Measurements from ENCODE around the gene MICB. TPM values are rescaled to one million over a fixed set of nuclear protein-coding genes. Genes with fewer than 3 reads are reported as not detected.

MICB gene
- total and polyA plus RNA-seq, 2 donors (not counting 1 experiment from before 2014, with no cell fraction given), result 24.2 to 30.9 TPM

GRCh38 chr6:31543639-31544038, 45.7 kb downstream of the MICB start:
- WGBS (ENCODE audit: insufficient coverage), result 100% methylated on average over 2 of the region's 6 CpGs
- no peak overlapping the region for H3K4me2 ChIP-seq (replicated peaks; ENCODE audit: low read depth, low read length, poor library complexity, severe bottlenecking)
- ChIA-PET POLR2A (no interaction called here), CTCF (interaction anchor here (2.3 to 29.4 kb wide), 3 partner anchors 7 to 47 kb away, joined by 6 to 2241 read pairs (median 23); partner anchors contain the start of genes LST1, LTB, NCR3 and TNF)
- H3K27ac ChIP-seq (ENCODE audit: low read length in 2 of 2), result no peak overlapping the region
- peaks cover 0 to 3% (median 0%) of the 10 kb centered on the region in 3 donors for H3K9me3 ChIP-seq (ENCODE audit: control extremely low read depth in 1 of 3, control insufficient read depth in 2 of 3, insufficient read depth in 1 of 3, low read length in 2 of 3)
- no peak for ATAC-seq (ENCODE audit: low read depth)
- peaks cover 0 to 23% of the 10 kb centered on the region in 2 experiments for H3K36me3 ChIP-seq (replicated peaks in 1 of 2; ENCODE audit: control extremely low read depth in 1 of 2, control insufficient read depth in 1 of 2, extremely low read depth in 1 of 2, insufficient read depth in 2 of 2, low read length in 1 of 2)
- TF ChIP-seq CTCF (IDR thresholded peaks at IDR 0.05), result no peak
- TF ChIP-seq EZH2 (IDR thresholded peaks at IDR 0.05; ENCODE audit: borderline replicate concordance, insufficient read depth, low read depth, low read length, poor library complexity, severe bottlenecking), result no peak
- H3K27me3 ChIP-seq (replicated peaks in 1 of 4; ENCODE audit: control extremely low read depth in 1 of 4, control insufficient read depth in 3 of 4, insufficient read depth in 4 of 4, low read length in 3 of 4), result no peaks in the 10 kb centered on the region
- H3K79me2 ChIP-seq (ENCODE audit: control insufficient read depth, insufficient read depth, low read length), result peaks cover 43% of the 10 kb centered on the region
- H3K4me3 ChIP-seq (ENCODE audit: control extremely low read depth in 1 of 5, extremely low read depth in 1 of 5, insufficient read depth in 1 of 5, low read depth in 2 of 5, low read length in 4 of 5), result no peak overlapping the region
- H3K4me1 ChIP-seq (ENCODE audit: control insufficient read depth in 2 of 2, insufficient read depth in 2 of 2, low read length in 2 of 2), result peaks cover 47 to 56% of the 10 kb centered on the region in 2 donors
- peaks cover 54% of the 10 kb centered on the region for H3K4me1 Mint-ChIP-seq
- peaks cover 23% of the 10 kb centered on the region for H4K20me1 ChIP-seq (ENCODE audit: control insufficient read depth, insufficient read depth, low read length, poor library complexity, severe bottlenecking)
- no peak overlapping the region for H3K4me3 Mint-ChIP-seq
- intact Hi-C loops (cut with micrococcal nuclease), result loop anchor here (5.0 kb wide), 1 partner anchor 194 kb away; the partner anchor contains the start of gene CLIC1
- DNase-seq, result peak; percentile 7
- no peaks in the 10 kb centered on the region for H3K27me3 Mint-ChIP-seq
- no peaks in the 10 kb centered on the region for H3K9me3 Mint-ChIP-seq (ENCODE audit: insufficient read depth)
- H2AFZ ChIP-seq (ENCODE audit: insufficient read depth, low read depth, low read length, poor library complexity, severe bottlenecking), result no peak overlapping the region
- no peak overlapping the region for H3K9ac ChIP-seq (ENCODE audit: low read length)
- H3K27ac Mint-ChIP-seq, result no peak overlapping the region

- Mint-ChIP-seq H3K27me3 (no peaks in the 10 kb centered on the region), H3K9me3 (ENCODE audit: insufficient read depth) (no peaks in the 10 kb centered on the region), H3K4me1 (peaks cover 51% of the 10 kb centered on the region), H3K27ac (no peak overlapping the region), H3K4me3 (peak overlapping the region; percentile 6)
- Histone ChIP-seq H3K9me3 (ENCODE audit: control extremely low read depth in 1 of 3, control insufficient read depth in 2 of 3, insufficient read depth in 1 of 3, low read length in 2 of 3) (peaks cover 0 to 3% (median 0%) of the 10 kb centered on the region in 3 donors), H3K9ac (ENCODE audit: low read length) (no peak overlapping the region), H3K79me2 (ENCODE audit: control insufficient read depth, insufficient read depth, low read length) (peaks cover 37% of the 10 kb centered on the region), H3K4me1 (ENCODE audit: control insufficient read depth in 2 of 2, insufficient read depth in 2 of 2, low read length in 2 of 2) (peaks cover 37 to 53% of the 10 kb centered on the region in 2 donors), H4K20me1 (ENCODE audit: control insufficient read depth, insufficient read depth, low read length, poor library complexity, severe bottlenecking) (peaks cover 13% of the 10 kb centered on the region), H3K36me3 (replicated peaks in 1 of 2; ENCODE audit: control extremely low read depth in 1 of 2, control insufficient read depth in 1 of 2, extremely low read depth in 1 of 2, insufficient read depth in 2 of 2, low read length in 1 of 2) (peaks cover 0 to 12% of the 10 kb centered on the region in 2 experiments), H3K4me2 (replicated peaks; ENCODE audit: low read depth, low read length, poor library complexity, severe bottlenecking) (no peak overlapping the region), H3K27me3 (replicated peaks in 1 of 4; ENCODE audit: control extremely low read depth in 1 of 4, control insufficient read depth in 3 of 4, insufficient read depth in 4 of 4, low read length in 3 of 4) (no peaks in the 10 kb centered on the region), H2AFZ (ENCODE audit: insufficient read depth, low read depth, low read length, poor library complexity, severe bottlenecking) (no peak overlapping the region), H3K4me3 (ENCODE audit: control extremely low read depth in 1 of 5, extremely low read depth in 1 of 5, insufficient read depth in 1 of 5, low read depth in 2 of 5, low read length in 4 of 5) (no peak overlapping the region), H3K27ac (ENCODE audit: low read length in 2 of 2) (no peak overlapping the region)
- intact Hi-C loops (cut with micrococcal nuclease), result loop anchor here (5.0 kb wide), 1 partner anchor 193 kb away; the partner anchor contains the start of gene CLIC1
- WGBS (ENCODE audit: insufficient coverage), result 100% methylated on average over 1 of the region's 2 CpGs
- TF ChIP-seq CTCF (IDR thresholded peaks at IDR 0.05), result no peak
- no peak for DNase-seq
- ATAC-seq (ENCODE audit: low read depth), result no peak
- CTCF ChIA-PET, result interaction anchor here (1.3 to 29.4 kb wide), 2 partner anchors 46 to 50 kb away, joined by 4 to 2241 read pairs; partner anchors contain the start of genes LST1, LTB, NCR3 and TNF
- POLR2A ChIA-PET, result interaction anchor here (42.6 kb wide), 1 partner anchor 40 kb away, joined by 1450 read pairs; the partner anchor contains the start of genes LST1, LTA, LTB and NCR3
These were observed 46.7 kb downstream of the MICB start for GRCh38 chr6:31544676-31545075.
